ENCODE data around the gene MAN2A1.
"Not testable (repeated sequence)": the region's sequence is repeated elsewhere in the genome, so short reads cannot be mapped to it uniquely, and the experiment has no call there.

The MAN2A1 gene

GRCh38 chr5:109759306-109759705, 69.6 kb downstream of the MAN2A1 start:
- no peak for DNase-seq

- DNase-seq = not testable (repeated sequence)
Observed at GRCh38 chr5:109760130-109760529, 70.4 kb downstream of the MAN2A1 start.

GRCh38 chr5:109762821-109763220, 73.1 kb downstream of the MAN2A1 start:
- no peak for DNase-seq

GRCh38 chr5:109767184-109767995, 77.7 kb downstream of the MAN2A1 start:
- no peak for DNase-seq

- no peak for DNase-seq
Observed at GRCh38 chr5:109767997-109768396, 78.3 kb downstream of the MAN2A1 start.

- no peak for DNase-seq
Observed at GRCh38 chr5:109769597-109770291, 80.0 kb downstream of the MAN2A1 start.

GRCh38 chr5:109775130-109775529, 85.4 kb downstream of the MAN2A1 start:
- no peak for DNase-seq

GRCh38 chr5:109779036-109779735, 89.5 kb downstream of the MAN2A1 start:
- no peak for DNase-seq

- DNase-seq = no peak
Observed at GRCh38 chr5:109784687-109785086, 95.0 kb downstream of the MAN2A1 start.

GRCh38 chr5:109786206-109786855, 96.6 kb downstream of the MAN2A1 start:
- no peak for DNase-seq

GRCh38 chr5:109788596-109788995, 98.9 kb downstream of the MAN2A1 start:
- no peak for DNase-seq

- DNase-seq = no peak
Observed at GRCh38 chr5:109792613-109793012, 102.9 kb downstream of the MAN2A1 start.

- no peak for DNase-seq
Observed at GRCh38 chr5:109803854-109804253, 114.1 kb downstream of the MAN2A1 start.

GRCh38 chr5:109805472-109805871, 115.7 kb downstream of the MAN2A1 start:
- DNase-seq = no peak

- no peak for DNase-seq
Observed at GRCh38 chr5:109805883-109806282, 116.2 kb downstream of the MAN2A1 start.

GRCh38 chr5:109812698-109813097, 123.0 kb downstream of the MAN2A1 start:
- DNase-seq = no peak

GRCh38 chr5:109816732-109817131, 127.0 kb downstream of the MAN2A1 start:
- no peak for DNase-seq

- DNase-seq = no peak
Observed at GRCh38 chr5:109819878-109820277, 130.2 kb downstream of the MAN2A1 start.

GRCh38 chr5:109823597-109823996, 133.9 kb downstream of the MAN2A1 start:
- no peak for DNase-seq

GRCh38 chr5:109825450-109825849, 135.7 kb downstream of the MAN2A1 start:
- no peak for DNase-seq

- no peak for DNase-seq
Observed at GRCh38 chr5:109826426-109826825, 136.7 kb downstream of the MAN2A1 start.

- DNase-seq = no peak
Observed at GRCh38 chr5:109829331-109829730, 139.6 kb downstream of the MAN2A1 start.

- no peak for DNase-seq
Observed at GRCh38 chr5:109830955-109831502, 141.3 kb downstream of the MAN2A1 start.
